Measurements from ENCODE around the gene MAN2C1.
"Not testable (repeated sequence)": the region's sequence is repeated elsewhere in the genome, so short reads cannot be mapped to it uniquely, and the experiment has no call there.

GRCh38 chr15:75343953-75344352 lies 24.5 kb downstream of the MAN2C1 start:
- TF ChIP-seq, protein P1, sequence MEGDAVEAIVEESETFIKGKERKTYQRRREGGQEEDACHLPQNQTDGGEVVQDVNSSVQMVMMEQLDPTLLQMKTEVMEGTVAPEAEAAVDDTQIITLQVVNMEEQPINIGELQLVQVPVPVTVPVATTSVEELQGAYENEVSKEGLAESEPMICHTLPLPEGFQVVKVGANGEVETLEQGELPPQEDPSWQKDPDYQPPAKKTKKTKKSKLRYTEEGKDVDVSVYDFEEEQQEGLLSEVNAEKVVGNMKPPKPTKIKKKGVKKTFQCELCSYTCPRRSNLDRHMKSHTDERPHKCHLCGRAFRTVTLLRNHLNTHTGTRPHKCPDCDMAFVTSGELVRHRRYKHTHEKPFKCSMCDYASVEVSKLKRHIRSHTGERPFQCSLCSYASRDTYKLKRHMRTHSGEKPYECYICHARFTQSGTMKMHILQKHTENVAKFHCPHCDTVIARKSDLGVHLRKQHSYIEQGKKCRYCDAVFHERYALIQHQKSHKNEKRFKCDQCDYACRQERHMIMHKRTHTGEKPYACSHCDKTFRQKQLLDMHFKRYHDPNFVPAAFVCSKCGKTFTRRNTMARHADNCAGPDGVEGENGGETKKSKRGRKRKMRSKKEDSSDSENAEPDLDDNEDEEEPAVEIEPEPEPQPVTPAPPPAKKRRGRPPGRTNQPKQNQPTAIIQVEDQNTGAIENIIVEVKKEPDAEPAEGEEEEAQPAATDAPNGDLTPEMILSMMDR (IDR thresholded peaks at IDR 0.05; ENCODE audit: insufficient read depth, low read length, poor library complexity, severe bottlenecking): not testable (repeated sequence)
- TF ChIP-seq EZH2phosphoT487 (conservative IDR thresholded peaks at IDR 0.05; ENCODE audit: low read length): not testable (repeated sequence)
